Neuron (in vitro differentiated cells): ENCODE data around the gene CELSR2.

Source experiments
- H2AFZ ChIP-seq: one replicate; pipeline ENCODE4 v1.6.1; 2013; ENCODE audit warnings: low read depth, mild to moderate bottlenecking, inconsistent platforms, low read length, moderate library complexity
- H3K27me3 ChIP-seq: one replicate; pipeline ENCODE4 v1.6.1; 2013; ENCODE audit warnings: low read length; ENCODE audit not compliant: insufficient read depth
- H3K36me3 ChIP-seq: one replicate; pipeline ENCODE4 v1.6.1; 2013; ENCODE audit warnings: low read length; ENCODE audit not compliant: insufficient read depth
- H3K4me1 ChIP-seq: one replicate; pipeline ENCODE4 v1.6.1; 2013; ENCODE audit warnings: low read length; ENCODE audit not compliant: insufficient read depth
- H3K4me3 ChIP-seq: 2 replicates; pipeline ENCODE4 v1.5.1; 2013; ENCODE audit warnings: mild to moderate bottlenecking, low read length, moderate library complexity
- H3K9me3 ChIP-seq: one replicate; pipeline ENCODE4 v1.6.1; 2013; ENCODE audit warnings: low read length

The CELSR2 gene

DNA sequence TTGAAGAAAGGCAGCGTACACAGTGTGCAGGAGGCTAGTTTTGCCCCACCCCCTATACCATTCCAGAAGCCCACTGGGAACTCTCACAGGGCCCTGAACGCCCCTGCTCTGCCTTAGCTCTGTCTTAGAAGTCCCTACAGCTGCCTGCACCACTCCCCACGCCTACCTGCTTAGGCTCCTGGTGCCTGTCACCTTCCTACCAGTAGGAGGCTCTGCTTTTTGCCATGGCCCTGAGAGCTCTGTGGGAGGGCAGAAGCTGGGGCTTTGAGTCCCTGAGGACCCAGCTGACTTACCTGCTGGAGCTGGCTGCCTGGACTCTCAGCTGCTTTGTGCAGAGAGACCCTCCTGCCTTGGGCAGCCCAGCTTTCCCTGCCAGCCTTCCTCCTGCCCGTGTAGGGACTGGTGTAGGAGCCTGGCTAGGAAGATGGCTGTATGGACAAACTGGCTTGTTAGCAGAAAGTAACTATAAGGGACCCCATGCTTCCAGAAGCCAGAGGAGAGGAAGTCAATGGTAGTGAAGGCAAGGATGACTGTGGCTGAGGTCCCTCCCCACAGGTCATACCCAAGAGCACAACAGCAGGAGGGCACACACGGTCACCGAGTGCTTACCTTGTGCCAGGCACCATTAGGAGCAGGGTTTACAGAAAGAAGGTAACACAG is 9.8 kb upstream of the CELSR2 start:
- Histone ChIP-seq H3K4me3 (no peak overlapping the region), H3K36me3 (peaks cover 54% of the 10 kb centered on the region), H2AFZ (no peak overlapping the region), H3K9me3 (no peaks in the 10 kb centered on the region), H3K4me1 (peaks cover 16% of the 10 kb centered on the region), H3K27me3 (no peaks in the 10 kb centered on the region)

DNA sequence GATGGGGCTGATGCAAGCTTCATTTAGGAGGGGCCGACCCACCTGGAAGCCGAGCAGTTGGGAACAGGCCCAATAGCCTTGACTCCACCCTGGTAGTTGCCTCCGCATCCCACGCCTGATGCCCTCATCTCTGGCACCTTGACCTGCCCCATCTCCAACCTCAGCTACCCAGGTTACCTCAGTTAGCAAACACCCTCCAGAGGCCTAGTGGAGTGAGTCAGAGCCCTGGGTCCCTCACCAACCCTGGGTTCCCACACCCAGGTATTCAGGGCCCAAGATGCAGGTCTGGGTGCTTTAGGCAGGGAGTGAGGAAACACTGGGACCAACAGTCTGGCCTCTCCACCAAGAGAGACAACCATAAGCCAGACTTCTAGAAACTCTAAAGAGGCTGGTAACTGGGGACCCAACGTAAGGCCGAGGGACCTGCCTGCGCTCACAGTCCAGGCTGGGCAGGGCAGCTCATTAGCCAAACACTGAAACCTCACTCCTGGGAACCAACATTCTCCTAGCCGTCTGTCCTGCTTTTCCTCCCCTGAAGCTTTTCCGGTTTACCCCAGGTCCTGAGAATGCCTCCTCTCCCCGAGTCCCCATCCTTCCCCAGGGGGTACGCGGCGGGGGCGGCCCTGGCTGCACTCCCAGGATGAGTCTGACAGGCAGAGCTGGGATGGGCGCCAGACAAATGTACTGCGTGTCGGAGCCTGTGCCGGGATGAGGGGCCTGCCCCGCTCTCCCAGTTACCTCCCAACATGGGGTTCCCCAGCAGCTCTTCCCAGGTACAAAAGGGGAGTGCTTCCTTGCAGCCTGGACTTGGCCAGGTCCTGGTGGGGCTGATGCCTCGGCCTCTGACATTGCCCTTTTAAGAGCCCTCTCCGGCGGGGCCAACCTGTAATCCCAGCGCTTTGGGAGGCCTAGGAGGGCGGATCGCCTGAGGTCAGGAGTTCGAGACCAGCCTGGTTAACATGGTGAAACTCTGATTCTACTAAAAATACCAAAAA is 8.9 kb upstream of the CELSR2 start:
- Histone ChIP-seq H3K4me1 (peaks cover 16% of the 10 kb centered on the region), H3K27me3 (no peaks in the 10 kb centered on the region), H2AFZ (no peak overlapping the region), H3K4me3 (no peak overlapping the region), H3K9me3 (no peaks in the 10 kb centered on the region), H3K36me3 (peaks cover 46% of the 10 kb centered on the region)

GRCh38 chr1:109241344-109241743 is 8.0 kb upstream of the CELSR2 start:
- peaks cover 16% of the 10 kb centered on the region for H3K4me1 ChIP-seq

DNA sequence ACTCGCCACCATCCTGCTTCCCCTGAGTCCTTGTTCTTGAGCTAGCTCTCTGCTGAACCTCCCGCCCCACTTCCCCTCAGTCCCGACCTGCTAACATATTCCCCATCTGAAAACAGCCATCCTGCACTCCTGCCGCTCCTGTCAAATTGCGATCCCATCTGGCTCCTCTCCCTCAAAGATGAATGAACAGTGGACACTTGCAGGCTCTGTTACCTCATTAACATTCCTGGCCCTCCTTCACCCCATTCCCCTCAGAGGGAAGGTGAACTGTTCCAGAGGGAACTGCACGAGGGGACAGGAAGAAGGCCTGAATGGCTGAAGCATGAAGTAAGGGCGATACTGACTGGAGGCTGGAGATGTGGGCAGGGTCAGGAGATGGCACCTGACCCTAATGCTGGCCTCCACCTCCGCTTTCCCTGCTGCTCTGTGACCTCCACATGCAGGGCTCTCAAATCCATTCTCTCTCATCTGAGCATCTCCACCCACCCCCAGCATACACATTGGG is 7.4 kb upstream of the CELSR2 start:
- H3K4me3 ChIP-seq = no peak overlapping the region
- H2AFZ ChIP-seq = no peak overlapping the region
- peaks cover 32% of the 10 kb centered on the region for H3K36me3 ChIP-seq
- H3K9me3 ChIP-seq = no peaks in the 10 kb centered on the region
- H3K27me3 ChIP-seq = no peaks in the 10 kb centered on the region
- H3K4me1 ChIP-seq = peaks cover 16% of the 10 kb centered on the region

More at GRCh38 chr1:109241344-109241743, 8.0 kb upstream of the CELSR2 start:
- Histone ChIP-seq H2AFZ (no peak overlapping the region), H3K36me3 (peaks cover 37% of the 10 kb centered on the region), H3K9me3 (no peaks in the 10 kb centered on the region), H3K27me3 (no peaks in the 10 kb centered on the region), H3K4me3 (no peak overlapping the region)

GRCh38 chr1:109242387-109242786 is 7.0 kb upstream of the CELSR2 start:
- H3K27me3 ChIP-seq = no peaks in the 10 kb centered on the region
- no peak overlapping the region for H3K4me3 ChIP-seq
- no peaks in the 10 kb centered on the region for H3K9me3 ChIP-seq
- peaks cover 16% of the 10 kb centered on the region for H3K4me1 ChIP-seq
- H3K36me3 ChIP-seq = peaks cover 27% of the 10 kb centered on the region
- no peak overlapping the region for H2AFZ ChIP-seq

GRCh38 chr1:109243221-109243620 is 6.1 kb upstream of the CELSR2 start:
- Histone ChIP-seq H3K27me3 (no peaks in the 10 kb centered on the region), H3K4me3 (no peak overlapping the region), H2AFZ (no peak overlapping the region), H3K9me3 (no peaks in the 10 kb centered on the region), H3K36me3 (peaks cover 19% of the 10 kb centered on the region), H3K4me1 (peaks cover 16% of the 10 kb centered on the region)

DNA sequence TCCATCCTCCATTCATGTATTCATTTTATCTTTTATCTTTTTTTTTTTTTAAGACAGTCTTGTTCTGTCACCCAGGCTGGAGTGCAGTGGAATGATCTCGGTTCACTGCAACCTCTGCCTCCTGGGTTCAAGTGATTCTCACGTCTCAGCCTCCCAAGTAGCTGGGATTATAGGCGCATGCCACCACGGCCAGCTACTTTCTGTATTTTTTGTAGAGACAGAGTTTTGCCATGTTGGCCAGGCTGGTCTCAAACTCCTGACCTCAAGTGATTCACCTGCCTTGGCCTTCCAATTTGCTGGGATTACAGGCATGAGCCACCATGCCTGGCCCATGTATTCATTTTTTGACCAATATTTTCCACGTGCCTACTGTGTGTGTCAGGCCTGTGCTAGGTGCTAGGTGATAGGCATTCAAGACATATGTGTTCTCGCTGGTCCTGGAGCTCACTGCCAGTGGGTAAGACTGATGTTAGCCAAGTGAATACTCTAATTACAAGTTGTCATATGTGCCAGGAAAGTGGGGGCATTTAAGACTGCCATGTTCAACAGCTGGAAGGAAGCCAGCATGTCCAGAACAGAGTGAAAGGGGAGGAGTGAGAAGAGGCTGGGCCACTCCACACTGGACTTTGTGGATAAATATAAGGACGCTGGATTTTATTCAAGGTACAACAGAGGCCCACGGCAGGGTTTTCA is 5.3 kb upstream of the CELSR2 start:
- H3K27me3 ChIP-seq = no peaks in the 10 kb centered on the region
- H3K9me3 ChIP-seq = no peaks in the 10 kb centered on the region
- H2AFZ ChIP-seq = no peak overlapping the region
- no peak overlapping the region for H3K4me3 ChIP-seq
- peaks cover 22% of the 10 kb centered on the region for H3K4me1 ChIP-seq
- peaks cover 11% of the 10 kb centered on the region for H3K36me3 ChIP-seq

- H2AFZ ChIP-seq = no peak overlapping the region
- peaks cover 32% of the 10 kb centered on the region for H3K4me1 ChIP-seq
- peaks cover 7% of the 10 kb centered on the region for H3K9me3 ChIP-seq
- no peaks in the 10 kb centered on the region for H3K27me3 ChIP-seq
- no peak overlapping the region for H3K4me3 ChIP-seq
- H3K36me3 ChIP-seq = peaks cover 5% of the 10 kb centered on the region
Measured at GRCh38 chr1:109246141-109246551, 3.2 kb upstream of the CELSR2 start.

DNA sequence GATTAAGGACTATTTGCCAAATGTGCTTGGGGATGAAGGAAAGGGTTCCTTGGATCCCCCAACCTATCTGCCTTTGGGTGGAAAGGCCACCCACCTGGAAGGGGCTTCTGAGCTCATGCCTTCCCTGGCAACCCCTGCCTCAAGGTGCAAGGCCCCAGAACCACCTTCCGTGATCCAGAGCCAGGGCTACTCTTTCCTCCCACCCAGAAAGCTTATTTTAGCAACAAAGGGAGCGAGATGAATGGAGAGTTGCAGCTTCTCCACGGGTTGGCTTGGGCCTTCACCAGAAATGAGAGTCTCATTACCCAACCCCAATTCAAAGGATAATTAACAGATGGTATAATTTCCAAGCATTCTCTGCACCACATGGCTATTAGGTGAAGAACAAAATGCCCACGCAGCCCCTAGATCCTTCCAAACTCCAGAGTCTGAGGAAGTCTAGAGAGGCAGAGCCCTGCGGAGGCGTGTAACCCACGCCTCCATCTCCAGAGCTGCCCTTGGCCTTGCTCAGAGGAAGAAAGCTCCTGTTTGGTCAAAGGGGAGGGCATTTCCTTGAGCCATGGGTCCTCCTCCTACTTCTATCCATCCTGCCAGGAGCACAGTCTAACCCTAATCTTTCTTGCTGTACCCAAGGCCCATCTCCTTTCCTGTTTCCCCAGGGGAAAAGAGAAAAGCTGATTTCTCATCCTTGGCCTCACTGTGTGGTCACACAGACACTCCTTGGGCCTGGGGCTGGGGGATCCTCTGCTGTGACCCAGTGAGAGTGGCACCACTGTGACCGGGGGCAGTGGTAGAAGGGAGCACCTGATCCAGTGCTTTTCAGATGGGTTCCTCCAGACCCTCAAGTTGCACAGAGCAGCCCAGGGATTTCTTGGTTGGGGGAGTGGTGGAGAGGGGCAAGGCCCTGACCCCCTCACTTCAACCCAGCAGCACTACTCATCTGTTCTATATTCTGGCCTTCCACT is 1.7 kb upstream of the CELSR2 start:
- no peak overlapping the region for H3K4me3 ChIP-seq
- no peaks in the 10 kb centered on the region for H3K27me3 ChIP-seq
- peaks cover 30% of the 10 kb centered on the region for H3K4me1 ChIP-seq
- H3K9me3 ChIP-seq = peaks cover 20% of the 10 kb centered on the region
- H3K36me3 ChIP-seq = peaks cover 21% of the 10 kb centered on the region
- no peak overlapping the region for H2AFZ ChIP-seq

DNA sequence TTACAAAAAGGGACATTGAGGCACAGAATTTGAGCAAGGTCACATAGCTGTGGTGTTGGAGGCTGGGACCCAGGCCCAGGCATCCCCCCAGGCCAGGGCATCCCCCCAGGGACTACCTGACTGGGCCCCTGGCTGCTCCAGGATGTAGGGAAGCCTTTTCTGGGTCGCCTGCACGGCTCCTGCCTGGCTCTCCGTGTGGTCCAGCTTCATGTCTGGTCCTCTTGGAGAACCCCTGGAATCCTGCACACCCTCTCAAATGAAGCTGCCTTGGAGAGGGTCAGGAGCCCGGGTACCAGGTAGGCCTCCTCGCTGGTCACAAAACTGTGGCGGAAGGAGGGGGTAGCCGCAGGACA is 919 bp upstream of the CELSR2 start:
- Histone ChIP-seq H3K4me3 (no peak overlapping the region), H3K27me3 (no peaks in the 10 kb centered on the region), H2AFZ (no peak overlapping the region), H3K4me1 (peaks cover 37% of the 10 kb centered on the region), H3K36me3 (peaks cover 23% of the 10 kb centered on the region), H3K9me3 (peaks cover 20% of the 10 kb centered on the region)

GRCh38 chr1:109249654-109250401 is 489 bp downstream of the CELSR2 start:
- H3K36me3 ChIP-seq = peaks cover 23% of the 10 kb centered on the region
- H3K27me3 ChIP-seq = no peaks in the 10 kb centered on the region
- peak overlapping the region; percentile 59 for H3K4me3 ChIP-seq
- no peak overlapping the region for H2AFZ ChIP-seq
- H3K9me3 ChIP-seq = peaks cover 20% of the 10 kb centered on the region
- peaks cover 51% of the 10 kb centered on the region for H3K4me1 ChIP-seq
